RWPE2 (cell line): Measurements from ENCODE around the gene SLBP.

Experiments used
- ATAC-seq: fragments of 200-7000 bp; cut with Tn5 transposase; 3 replicates; pipeline ENCODE4 v1.9.1; 2021; ENCODE audit warnings: low read depth
- DNase-seq: peaks from one replicate; pipeline ENCODE4 v3.0.0-alpha.2; 2020; ENCODE audit warnings: low spot score
- H3K27ac ChIP-seq: fragments of 450-650 bp; 2 replicates; pipeline ENCODE4 v1.5.1; 2017; ENCODE audit warnings: mild to moderate bottlenecking; ENCODE audit not compliant: poor library complexity, severe bottlenecking
- H3K27me3 ChIP-seq: fragments of 250-450 bp; sonication (Bioruptor Pico); 2 replicates; pipeline ENCODE4 v1.5.1; 2021; ENCODE audit warnings: mild to moderate bottlenecking, moderate library complexity; ENCODE audit not compliant: insufficient read depth, poor library complexity, severe bottlenecking
- H3K36me3 ChIP-seq: fragments of 250-450 bp; sonication (Bioruptor Pico); 2 replicates; pipeline ENCODE4 v1.5.1; 2020; ENCODE audit warnings: low read depth, mild to moderate bottlenecking, moderate library complexity
- H3K4me1 ChIP-seq: fragments of 250-450 bp; sonication (Bioruptor Pico); 2 replicates; pipeline ENCODE4 v1.5.1; 2021; ENCODE audit warnings: mild to moderate bottlenecking, moderate library complexity; ENCODE audit not compliant: insufficient read depth, poor library complexity, severe bottlenecking
- H3K4me3 ChIP-seq: fragments of 250-450 bp; sonication (Bioruptor Pico); 2 replicates; pipeline ENCODE4 v1.5.1; 2021; ENCODE audit warnings: mild to moderate bottlenecking, moderate library complexity; ENCODE audit not compliant: severe bottlenecking
- H3K9me3 ChIP-seq: fragments of 250-450 bp; sonication (Bioruptor Pico); 2 replicates; pipeline ENCODE4 v1.5.1; 2021; ENCODE audit warnings: mild to moderate bottlenecking, moderate library complexity; ENCODE audit not compliant: severe bottlenecking
- TF ChIP-seq, protein P1 (sequence below): fragments of 450-650 bp; IDR thresholded peaks from one replicate; pipeline ENCODE4 v1.5.1; 2017; ENCODE audit warnings: mild to moderate bottlenecking, moderate library complexity; ENCODE audit not compliant: poor library complexity, severe bottlenecking

SLBP gene

DNA sequence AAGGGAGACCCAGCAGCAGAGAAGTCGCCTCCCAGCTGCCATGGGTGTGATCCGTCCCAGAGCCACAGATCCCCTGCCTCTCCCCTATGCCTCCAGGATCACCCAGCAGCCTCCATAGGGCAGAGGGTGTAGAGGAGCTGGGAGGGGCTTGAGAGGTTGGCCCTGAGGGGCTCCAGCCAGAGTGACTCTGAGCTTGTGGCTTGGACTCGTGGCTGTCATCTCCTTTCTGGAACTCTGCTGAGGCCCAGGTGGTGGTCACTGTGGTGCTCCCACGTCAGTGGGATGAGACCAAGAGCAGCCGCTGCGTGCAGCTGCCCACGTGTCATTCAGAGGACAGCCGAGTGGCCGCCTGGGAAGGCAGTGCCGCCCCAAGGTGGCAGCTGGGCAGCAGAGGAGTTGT, 13.4 kb upstream of the SLBP start:
- H3K9me3 ChIP-seq, result no peaks in the 10 kb centered on the region
- no peaks in the 10 kb centered on the region for H3K27me3 ChIP-seq
- peaks cover 31% of the 10 kb centered on the region for H3K4me1 ChIP-seq
- no peak overlapping the region for H3K4me3 ChIP-seq
- TF ChIP-seq, protein P1, sequence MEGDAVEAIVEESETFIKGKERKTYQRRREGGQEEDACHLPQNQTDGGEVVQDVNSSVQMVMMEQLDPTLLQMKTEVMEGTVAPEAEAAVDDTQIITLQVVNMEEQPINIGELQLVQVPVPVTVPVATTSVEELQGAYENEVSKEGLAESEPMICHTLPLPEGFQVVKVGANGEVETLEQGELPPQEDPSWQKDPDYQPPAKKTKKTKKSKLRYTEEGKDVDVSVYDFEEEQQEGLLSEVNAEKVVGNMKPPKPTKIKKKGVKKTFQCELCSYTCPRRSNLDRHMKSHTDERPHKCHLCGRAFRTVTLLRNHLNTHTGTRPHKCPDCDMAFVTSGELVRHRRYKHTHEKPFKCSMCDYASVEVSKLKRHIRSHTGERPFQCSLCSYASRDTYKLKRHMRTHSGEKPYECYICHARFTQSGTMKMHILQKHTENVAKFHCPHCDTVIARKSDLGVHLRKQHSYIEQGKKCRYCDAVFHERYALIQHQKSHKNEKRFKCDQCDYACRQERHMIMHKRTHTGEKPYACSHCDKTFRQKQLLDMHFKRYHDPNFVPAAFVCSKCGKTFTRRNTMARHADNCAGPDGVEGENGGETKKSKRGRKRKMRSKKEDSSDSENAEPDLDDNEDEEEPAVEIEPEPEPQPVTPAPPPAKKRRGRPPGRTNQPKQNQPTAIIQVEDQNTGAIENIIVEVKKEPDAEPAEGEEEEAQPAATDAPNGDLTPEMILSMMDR, result no peak
- no peak for DNase-seq
- peaks cover 73% of the 10 kb centered on the region for H3K36me3 ChIP-seq
- peak overlapping the region; percentile 97 for H3K27ac ChIP-seq
- no peak for ATAC-seq

GRCh38 chr4:1723131-1723801, 11.1 kb upstream of the SLBP start:
- TF ChIP-seq, protein P1, result no peak
- peak; percentile 25 for DNase-seq
- Histone ChIP-seq H3K27me3 (no peaks in the 10 kb centered on the region), H3K27ac (peak overlapping the region; percentile 63), H3K4me1 (peaks cover 24% of the 10 kb centered on the region), H3K36me3 (peaks cover 59% of the 10 kb centered on the region), H3K4me3 (peak overlapping the region; percentile 58), H3K9me3 (no peaks in the 10 kb centered on the region)
- no peak for ATAC-seq

DNA sequence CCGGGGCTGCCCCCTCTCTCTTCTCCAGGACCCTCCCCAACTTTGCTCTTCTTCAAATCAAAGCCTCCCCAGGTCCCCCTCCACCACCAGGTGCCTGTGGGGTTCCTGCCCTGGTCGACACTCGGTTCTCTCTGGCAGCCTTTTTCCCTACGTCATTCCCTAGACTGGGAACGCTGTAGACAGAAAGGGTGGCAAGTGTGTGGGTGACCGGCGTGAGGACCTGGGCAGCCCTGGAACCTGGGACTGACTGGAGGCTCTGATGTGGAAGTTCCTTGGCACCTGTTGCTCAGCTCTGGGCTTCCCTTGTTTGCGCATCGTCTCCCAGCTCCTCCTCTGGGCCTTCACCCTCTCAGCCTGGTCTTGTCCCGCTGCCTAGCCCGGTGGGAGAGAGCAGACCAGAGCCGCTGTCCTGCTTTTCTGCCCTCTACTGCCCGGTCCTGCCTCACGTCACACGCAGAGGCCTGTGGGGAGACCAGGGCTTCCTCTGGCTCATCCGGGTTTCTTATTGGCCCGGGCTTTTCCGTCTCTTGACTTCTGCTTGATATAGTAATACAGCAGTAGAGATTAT, 10.5 kb upstream of the SLBP start:
- H3K4me1 ChIP-seq, result peaks cover 17% of the 10 kb centered on the region
- no peak for ATAC-seq
- TF ChIP-seq, protein P1, result no peak

DNA sequence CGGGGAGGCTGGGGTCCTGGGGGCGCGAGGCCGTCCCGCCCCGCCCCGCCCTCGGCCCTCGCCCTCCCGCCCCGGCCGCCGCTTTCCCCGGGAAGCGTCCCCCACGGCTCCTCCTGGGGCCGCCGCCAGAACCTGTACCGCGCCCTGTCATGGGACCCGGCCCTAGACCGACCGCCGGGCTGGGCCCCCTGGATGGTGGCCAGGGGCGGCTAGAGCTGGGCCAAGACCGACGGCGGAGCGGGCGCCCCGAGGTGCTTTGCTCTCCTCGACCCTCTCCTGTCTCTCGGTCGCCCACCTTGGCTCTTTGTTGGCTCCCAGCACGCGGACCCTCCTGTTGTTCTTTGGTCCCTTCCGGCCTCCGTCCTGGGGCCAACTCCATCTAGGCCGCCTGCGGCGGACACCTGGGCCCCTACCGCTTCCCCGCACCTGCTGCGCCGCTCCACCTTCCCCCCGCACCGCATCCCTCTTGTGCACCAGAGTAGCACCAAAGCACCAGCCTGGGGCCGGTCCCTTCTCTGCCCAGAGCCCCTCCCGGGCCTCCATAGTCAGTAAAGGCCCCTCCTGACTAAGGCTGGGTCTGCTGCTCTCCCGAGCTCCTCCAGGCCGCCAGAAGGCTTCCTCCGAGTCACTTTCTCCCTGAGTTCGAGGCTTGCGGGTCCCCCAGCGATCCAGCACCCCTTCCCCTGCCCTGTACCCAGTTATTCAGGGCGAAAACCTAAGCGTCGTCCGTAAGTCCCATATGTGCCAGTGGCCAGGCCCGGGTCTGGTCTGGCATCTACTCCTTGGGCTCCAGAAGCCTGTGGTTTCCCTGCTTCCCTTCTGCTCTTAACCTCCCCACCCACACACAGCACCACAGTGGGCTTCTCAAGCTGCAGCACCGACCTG, 9.8 kb upstream of the SLBP start:
- H3K4me3 ChIP-seq, result peak overlapping the region; percentile 58
- H3K27me3 ChIP-seq, result no peaks in the 10 kb centered on the region
- H3K27ac ChIP-seq, result peak overlapping the region; percentile 63
- H3K9me3 ChIP-seq, result no peaks in the 10 kb centered on the region
- H3K36me3 ChIP-seq, result peaks cover 57% of the 10 kb centered on the region
- TF ChIP-seq, protein P1, result no peak
- H3K4me1 ChIP-seq, result peaks cover 11% of the 10 kb centered on the region
- DNase-seq (peak; percentile 52), ATAC-seq (peak; percentile 0; the same call in 1 of the 3 replicates)

More for the DNA sequence above, 10.5 kb upstream of the SLBP start:
- H3K9me3 ChIP-seq, result no peaks in the 10 kb centered on the region
- peak overlapping the region; percentile 58 for H3K4me3 ChIP-seq
- no peaks in the 10 kb centered on the region for H3K27me3 ChIP-seq
- H3K36me3 ChIP-seq, result peaks cover 58% of the 10 kb centered on the region
- H3K27ac ChIP-seq, result peak overlapping the region; percentile 63
- DNase-seq, result peak; percentile 47
